SK-N-DZ (cell line): ENCODE measurements around the gene TEX2.
"Not testable (repeated sequence)": the region's sequence is repeated elsewhere in the genome, so short reads cannot be mapped to it uniquely, and the experiment has no call there.

Source experiments
- DNase-seq: peaks from one replicate; pipeline ENCODE4 v3.0.0-alpha.2; 2015; ENCODE audit warnings: low spot score

The TEX2 gene

DNA sequence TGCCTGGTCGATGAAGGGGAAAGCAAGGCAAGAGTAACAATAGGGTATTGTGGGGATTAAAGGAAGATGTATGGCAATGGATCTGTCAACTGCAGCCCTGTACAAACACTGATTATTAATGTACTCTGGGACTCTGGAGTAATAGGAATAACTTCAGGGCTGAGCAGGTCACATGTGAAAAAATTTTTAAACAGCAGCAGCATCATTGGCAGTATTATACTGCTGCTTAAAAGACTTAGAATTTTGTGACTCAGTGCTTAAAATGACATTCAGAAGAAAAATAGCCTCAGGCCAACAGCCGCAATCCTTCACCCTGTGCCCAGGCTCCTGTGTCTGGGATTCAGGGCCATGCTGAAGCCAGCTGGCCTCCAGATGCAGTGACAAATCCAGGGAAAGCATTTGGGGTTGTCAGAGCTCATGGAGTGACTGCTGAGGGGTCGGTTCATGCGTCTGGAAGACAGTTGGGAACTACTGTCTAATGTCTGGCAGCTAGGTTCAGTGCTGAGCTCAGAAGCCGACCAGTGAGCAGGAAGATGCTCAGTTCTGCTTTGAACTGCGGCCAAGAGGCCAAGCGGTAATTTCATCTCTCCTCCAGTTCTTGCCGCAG lies 22.2 kb downstream of the TEX2 start:
- DNase-seq, result no peak

DNA sequence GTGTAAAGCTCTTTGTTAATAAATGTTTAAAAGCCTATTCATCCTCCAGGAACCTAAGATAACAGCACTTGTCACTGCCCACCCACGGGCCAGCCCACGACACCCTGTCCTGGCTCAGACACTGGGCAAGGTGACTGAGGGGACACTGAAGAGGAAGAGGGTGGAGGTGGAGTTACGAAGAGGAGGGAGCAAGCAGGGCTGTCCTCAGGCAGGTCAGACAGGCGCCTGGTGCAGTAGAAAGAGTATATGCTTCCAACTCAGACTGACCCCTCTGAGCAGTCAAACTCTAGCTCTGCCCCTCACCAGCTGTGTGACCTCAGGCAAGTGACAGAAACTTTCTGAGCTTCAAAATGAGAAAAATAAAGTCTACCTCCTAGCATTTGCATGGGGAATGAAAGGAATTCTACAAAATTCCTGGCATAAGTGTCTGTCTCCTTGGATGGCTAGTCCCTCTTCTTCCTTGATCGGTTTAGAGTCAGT lies 22.8 kb downstream of the TEX2 start:
- no peak for DNase-seq

DNA sequence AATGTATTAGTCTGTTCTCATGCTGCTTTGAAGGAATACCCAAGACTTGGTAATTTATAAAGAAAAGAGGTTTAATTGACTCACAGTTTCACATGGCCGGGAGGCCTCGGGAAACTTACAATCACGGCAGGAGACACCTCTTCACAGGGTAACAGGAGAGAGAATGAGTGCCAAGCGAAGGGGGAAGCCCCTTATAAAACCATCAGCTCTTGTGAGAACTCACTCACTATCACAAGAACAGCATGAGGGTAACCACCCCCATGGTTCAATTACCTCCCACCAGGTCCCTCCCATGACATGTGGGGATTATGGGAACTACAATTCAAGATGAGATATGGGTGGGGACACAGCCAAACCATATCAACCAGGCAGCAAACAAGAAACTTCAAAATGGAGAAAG lies 24.6 kb downstream of the TEX2 start:
- DNase-seq, result not testable (repeated sequence)

DNA sequence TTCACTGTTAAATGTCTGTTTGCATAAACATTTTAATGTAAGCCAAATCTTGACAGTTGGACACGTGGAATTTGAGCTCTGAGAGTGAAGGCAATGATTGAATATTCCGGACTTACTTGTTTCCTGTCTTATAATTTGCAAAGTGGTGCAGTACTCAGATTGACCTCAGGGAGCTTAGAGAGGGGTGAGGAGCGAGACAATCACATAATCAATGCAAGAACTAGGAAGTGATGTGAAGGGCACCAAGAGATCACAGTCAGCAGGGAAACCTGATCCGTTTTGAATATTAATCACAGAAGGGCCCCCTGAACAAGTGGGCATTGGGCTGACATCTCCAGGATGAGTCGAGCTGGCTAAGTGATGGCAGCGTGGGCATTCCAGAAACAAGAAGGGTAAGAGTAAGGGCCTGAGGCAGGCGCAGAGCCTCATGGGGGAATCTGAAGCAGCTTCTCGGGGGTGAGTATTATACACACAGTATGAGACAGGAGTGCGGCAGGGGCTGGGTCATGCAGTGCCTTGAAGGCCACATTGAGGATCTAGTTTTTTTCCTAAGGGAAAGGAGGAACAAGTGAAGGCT lies 26.1 kb downstream of the TEX2 start:
- DNase-seq, result no peak

DNA sequence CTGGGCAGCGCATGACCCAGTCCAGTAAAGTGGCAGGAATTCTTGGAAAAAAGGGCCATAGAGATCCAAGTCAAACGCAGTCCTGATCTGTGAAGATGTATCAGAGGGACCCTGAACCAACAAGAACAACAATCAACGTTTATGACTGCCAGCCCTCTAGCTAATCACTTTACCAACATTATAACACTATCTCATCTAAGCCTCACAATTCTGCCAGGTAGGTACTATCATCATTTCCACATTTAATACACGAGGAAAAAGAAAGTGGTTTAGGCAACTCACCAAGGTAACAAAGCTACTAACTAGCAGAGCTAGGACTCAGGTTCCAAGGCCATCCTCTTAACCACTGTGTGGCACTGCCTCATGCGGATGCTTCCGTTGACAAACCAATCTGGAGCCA lies 28.1 kb downstream of the TEX2 start:
- DNase-seq, result no peak

DNA sequence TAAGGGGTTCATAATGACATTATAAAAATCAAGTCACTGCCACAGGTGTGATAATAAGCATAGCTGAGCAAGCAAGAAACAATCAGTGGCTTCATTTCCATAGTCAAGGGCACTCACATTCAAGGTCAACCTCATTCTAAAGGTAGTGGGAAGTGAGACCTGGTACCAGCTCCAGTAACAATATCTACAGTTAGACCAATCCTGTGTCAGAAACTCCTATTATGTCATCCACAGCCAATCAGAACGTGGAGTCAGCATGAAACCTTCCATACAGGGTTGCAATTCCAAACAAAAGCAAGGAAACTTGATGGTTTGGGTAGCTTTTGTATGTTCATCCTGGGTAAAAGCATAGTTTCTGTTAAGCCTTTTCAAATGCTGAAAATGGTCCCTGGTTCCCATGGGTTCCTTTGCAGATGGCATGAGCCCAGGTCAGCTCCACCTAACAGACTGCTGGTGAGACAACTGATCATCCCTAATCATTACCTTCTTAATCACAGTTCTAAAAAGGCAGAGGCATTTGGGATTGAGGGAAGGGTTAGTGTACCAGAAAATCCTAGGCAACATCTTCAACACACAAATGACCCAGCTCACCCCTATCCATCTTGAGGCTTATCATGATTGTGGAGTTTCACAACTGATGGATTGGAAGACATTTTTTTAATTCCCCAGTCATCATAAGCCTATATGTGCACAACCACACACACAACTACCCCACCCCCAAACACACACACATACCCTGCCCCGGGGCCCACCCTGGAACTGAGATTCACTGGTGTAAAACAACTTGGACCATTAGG lies 30.4 kb downstream of the TEX2 start:
- no peak for DNase-seq

- DNase-seq, result no peak
These were observed 31.4 kb downstream of the TEX2 start for GRCh38 chr17:64231567-64232141.

DNA sequence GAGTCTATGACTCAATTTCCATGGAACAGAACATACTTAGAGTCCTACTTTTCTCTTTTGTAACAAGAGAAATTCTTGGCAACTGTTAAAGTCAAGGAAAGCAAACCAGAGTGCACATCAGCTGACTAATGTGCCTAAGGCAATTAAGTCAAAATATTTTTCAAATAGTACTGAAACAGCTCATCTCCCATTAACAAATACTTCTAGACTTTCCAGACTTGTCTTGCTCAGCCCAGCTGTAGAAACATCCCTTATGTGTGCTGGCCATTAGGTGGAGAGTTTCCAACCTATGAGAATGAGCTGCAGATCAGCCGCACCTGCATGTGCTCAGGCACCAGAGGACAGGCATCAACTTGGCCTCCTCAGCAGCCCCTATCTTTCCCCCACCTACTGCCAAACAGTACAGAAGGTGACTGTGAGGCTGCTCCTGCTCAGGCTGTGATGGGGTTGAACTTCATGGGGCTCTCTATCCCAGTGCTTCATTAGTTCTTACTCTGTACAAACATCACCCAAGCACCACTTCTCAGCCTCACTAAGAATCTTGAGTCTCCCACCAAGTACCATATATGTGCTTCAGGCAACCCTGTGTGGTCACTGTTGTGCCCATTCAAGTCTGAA lies 32.2 kb downstream of the TEX2 start:
- DNase-seq, result no peak

- no peak for DNase-seq
These were observed 33.0 kb downstream of the TEX2 start for GRCh38 chr17:64229815-64230728.

- no peak for DNase-seq
These were observed 36.9 kb downstream of the TEX2 start for GRCh38 chr17:64226132-64226531.

DNA sequence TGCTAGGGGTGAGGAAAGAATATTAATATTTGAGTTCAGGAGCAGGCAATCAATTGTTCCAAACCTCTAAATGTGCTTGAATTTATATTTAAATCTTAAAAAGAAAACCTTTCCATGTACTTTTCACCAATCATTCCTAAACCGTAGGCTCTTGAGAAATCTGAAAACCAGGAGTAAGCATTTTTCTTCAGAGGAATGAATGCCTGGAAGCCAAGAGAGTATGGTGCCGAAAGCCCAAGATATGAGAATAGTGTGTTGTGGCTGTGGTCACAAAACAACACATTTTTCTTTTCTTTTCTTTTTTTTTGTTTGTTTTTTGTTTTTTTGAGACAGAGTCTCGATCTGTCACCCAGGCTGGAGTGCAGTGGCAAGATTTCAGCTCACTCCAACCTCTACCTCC lies 37.6 kb downstream of the TEX2 start:
- no peak for DNase-seq

GRCh38 chr17:64223931-64224629 lies 39.0 kb downstream of the TEX2 start:
- no peak for DNase-seq

DNA sequence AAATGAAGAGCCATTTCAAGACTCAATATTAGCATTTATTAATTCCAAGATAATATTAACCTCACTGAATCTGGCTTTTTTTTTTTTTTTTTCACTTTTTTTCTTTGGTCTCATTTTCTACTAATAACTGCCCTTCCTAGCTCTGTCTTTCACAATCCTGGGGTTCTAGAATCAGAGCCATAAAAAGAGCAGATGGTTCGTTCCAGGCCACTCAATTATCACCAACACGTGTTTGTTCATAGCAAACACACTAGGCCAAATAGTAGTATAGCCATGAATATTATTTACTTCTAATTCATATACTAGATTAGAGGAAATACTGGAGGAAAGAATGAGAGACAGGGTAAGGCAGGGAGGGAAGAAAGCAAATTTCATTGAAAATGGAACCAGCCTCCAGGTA lies 39.8 kb downstream of the TEX2 start:
- DNase-seq, result no peak

DNA sequence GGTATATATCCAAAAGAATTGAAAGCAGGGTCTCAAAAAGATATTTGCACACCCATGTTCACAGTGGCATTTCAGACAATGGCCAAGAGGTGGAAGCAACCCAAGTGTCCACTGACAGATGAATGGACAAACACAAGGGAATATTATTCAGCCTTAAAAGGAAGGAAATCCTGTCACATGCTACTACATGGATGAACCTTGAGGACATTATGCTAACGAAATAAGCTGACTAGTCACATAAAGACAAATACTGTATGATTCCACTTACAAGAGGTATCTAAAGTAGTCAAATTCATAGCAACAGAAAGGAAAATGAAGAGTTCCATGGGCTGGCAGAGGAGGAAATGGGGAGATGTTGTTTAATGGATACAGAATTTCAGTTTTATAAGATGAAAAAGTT lies 41.4 kb downstream of the TEX2 start:
- no peak for DNase-seq

GRCh38 chr17:64220604-64221003 lies 42.5 kb downstream of the TEX2 start:
- not testable (repeated sequence) for DNase-seq

- peak; percentile 30 for DNase-seq
These were observed 43.5 kb downstream of the TEX2 start for GRCh38 chr17:64219571-64219970.

GRCh38 chr17:64218066-64218465 lies 45.0 kb downstream of the TEX2 start:
- no peak for DNase-seq

DNA sequence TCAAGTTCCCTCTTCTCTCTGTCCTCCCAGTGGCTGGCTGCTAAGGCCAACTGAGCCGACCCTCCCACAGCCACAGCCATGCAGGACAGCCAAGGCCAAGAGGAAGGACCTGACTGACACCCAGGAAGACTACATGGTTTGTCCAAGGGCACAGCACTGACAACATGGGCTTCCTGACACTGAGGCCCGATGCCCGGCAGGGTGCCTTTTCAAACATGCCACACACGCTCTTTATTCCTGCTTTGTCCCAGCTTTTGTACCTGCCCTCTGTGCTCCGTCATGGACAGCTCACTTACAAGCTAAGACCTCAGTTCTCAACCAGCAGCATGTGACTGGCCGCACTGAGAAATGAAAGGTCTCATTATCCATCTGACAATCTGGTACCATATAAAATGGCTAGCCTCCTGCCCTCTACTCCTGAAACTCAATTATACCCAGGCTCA lies 45.8 kb downstream of the TEX2 start:
- DNase-seq, result peak; percentile 28

DNA sequence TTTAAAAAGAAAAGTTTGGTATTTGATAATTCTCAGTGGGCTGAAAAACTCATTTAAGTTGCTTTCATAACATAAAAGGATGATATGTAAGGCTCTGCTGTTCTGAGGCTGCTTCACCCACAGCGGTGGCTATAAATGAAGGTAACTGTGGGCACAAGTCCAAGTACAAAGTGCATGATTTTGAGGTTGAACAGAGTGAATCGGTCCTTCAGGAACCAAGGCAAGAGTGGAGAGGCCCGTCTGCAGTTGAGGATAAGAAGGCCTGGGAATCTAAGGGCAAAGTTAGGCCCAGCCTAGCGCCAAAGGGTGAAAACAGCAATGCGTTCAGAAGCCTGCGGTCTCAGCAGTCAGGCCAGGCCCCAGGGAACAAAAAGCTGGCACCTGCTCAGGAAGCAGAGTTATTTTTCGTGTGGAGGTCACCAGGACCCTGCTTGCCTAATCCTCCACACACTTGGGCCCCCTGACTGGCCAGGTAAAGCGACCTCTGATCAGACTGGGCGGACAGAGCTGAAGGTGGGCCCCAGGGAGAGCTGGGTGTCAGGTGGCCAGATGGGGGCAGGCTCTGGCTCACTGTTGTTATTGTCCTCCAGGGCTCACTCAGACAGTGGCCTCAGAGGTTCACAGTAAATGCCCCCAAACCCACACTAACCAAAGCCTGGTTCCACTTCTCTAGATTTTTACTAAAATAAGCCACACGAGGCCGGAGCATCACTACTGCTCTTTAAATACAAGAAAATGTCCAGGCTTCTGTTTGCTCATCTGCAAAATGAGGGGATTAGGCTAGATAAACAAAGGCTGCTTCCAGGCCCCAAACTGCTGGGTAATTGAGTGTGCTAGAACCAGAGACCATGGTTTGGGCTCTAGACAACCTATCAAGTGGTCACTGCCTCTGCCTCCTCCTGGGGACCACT lies 46.5 kb downstream of the TEX2 start:
- no peak for DNase-seq
